CD14-positive monocyte (primary cell): ENCODE data around the gene PSMD3. TPM values are rescaled to one million over a fixed set of nuclear protein-coding genes. Genes with fewer than 3 reads are reported as not detected.

ENCODE experiments used
- DNase-seq, 3 donors: peaks; one replicate each; pipeline ENCODE4 v3.0.0-alpha.2; 2011 to 2022
- H2AFZ ChIP-seq: 2 replicates; pipeline ENCODE4 v1.6.0; 2012; ENCODE audit warnings: mild to moderate bottlenecking, low read depth, low read length, inconsistent platforms; ENCODE audit not compliant: insufficient read depth, poor library complexity, severe bottlenecking
- H3K27ac ChIP-seq, 2 donors: 1 replicate in 1 of 2; 2 replicates in 1 of 2; pipeline ENCODE4 v1.5.1; 2012 to 2013; ENCODE audit warnings: low read length in 2 of 2, control low read depth in 1 of 2, inconsistent platforms in 1 of 2, low read depth in 1 of 2, mild to moderate bottlenecking in 1 of 2
- H3K27me3 ChIP-seq, 2 donors: one replicate each; pipeline versions ENCODE4 v1.6.0 to v1.6.1; 2011 to 2013; ENCODE audit warnings: low read length in 2 of 2; ENCODE audit not compliant: control insufficient read depth in 2 of 2, insufficient read depth in 2 of 2
- H3K36me3 ChIP-seq, 2 donors: replicated peaks in 1 of 2; 1 replicate in 1 of 2; 2 replicates in 1 of 2; pipeline versions ENCODE4 v1.5.1 to v1.6.1; 2012 to 2013; ENCODE audit warnings: low read length in 2 of 2, control low read depth in 1 of 2, inconsistent platforms in 1 of 2, mild to moderate bottlenecking in 1 of 2; ENCODE audit not compliant: insufficient read depth in 2 of 2, control insufficient read depth in 1 of 2
- H3K4me1 ChIP-seq, 2 donors: 1 replicate in 1 of 2; 2 replicates in 1 of 2; pipeline versions ENCODE4 v1.5.1 to v1.6.1; 2012 to 2013; ENCODE audit warnings: low read length in 2 of 2, control low read depth in 1 of 2, inconsistent platforms in 1 of 2, mild to moderate bottlenecking in 1 of 2, moderate library complexity in 1 of 2; ENCODE audit not compliant: insufficient read depth in 2 of 2, control insufficient read depth in 1 of 2
- H3K4me2 ChIP-seq: replicated peaks from 2 replicates; pipeline ENCODE3; 2012; ENCODE audit warnings: low read length, moderate library complexity, mild to moderate bottlenecking; ENCODE audit not compliant: poor library complexity, severe bottlenecking; ENCODE audit errors: extremely low read depth
- H3K4me3 ChIP-seq, 3 experiments: fragments of 200-600 bp in 1 of 3; sonication (generic) in 1 of 3; replicated peaks in 1 of 3; 1 replicate in 2 of 3; 2 replicates in 1 of 3; pipeline ENCODE4 v1.5.1; 2011 to 2013; ENCODE audit warnings: low read length in 3 of 3, mild to moderate bottlenecking in 3 of 3, control low read depth in 2 of 3, low read depth in 2 of 3, inconsistent platforms in 1 of 3, moderate library complexity in 1 of 3
- H3K79me2 ChIP-seq: 2 replicates; pipeline ENCODE4 v1.6.0; 2012; ENCODE audit warnings: mild to moderate bottlenecking, control low read depth, inconsistent platforms, low read length, moderate library complexity; ENCODE audit not compliant: insufficient read depth
- H3K9ac ChIP-seq: 2 replicates; pipeline ENCODE4 v1.6.0; 2017; ENCODE audit warnings: low read length, mild to moderate bottlenecking; ENCODE audit not compliant: insufficient read depth, poor library complexity, severe bottlenecking
- H3K9me3 ChIP-seq, 2 donors: replicated peaks in 1 of 2; 1 replicate in 1 of 2; 2 replicates in 1 of 2; pipeline versions ENCODE4 v1.5.1 to v1.6.1; 2012 to 2013; ENCODE audit warnings: low read length in 2 of 2, control low read depth in 1 of 2; ENCODE audit not compliant: control insufficient read depth in 1 of 2, insufficient read depth in 1 of 2
- H4K20me1 ChIP-seq: 2 replicates; pipeline ENCODE4 v1.6.0; 2012; ENCODE audit warnings: mild to moderate bottlenecking, low read length, control low read depth, moderate library complexity; ENCODE audit not compliant: insufficient read depth
- H3K27ac Mint-ChIP-seq, 7 donors: one replicate each; pipeline ENCODE4 v1.8.0; 2020; ENCODE audit warnings: mild to moderate bottlenecking in 7 of 7, mixed read lengths in 7 of 7, moderate library complexity in 6 of 7, inconsistent platforms in 2 of 7
- H3K27me3 Mint-ChIP-seq, 3 donors: one replicate each; pipeline ENCODE4 v1.8.0; 2021 to 2022; ENCODE audit warnings: low read depth in 3 of 3, mild to moderate bottlenecking in 3 of 3, mixed read lengths in 3 of 3, moderate library complexity in 3 of 3, inconsistent platforms in 1 of 3
- H3K36me3 Mint-ChIP-seq, 2 donors: one replicate each; pipeline ENCODE4 v1.8.0; 2020; ENCODE audit warnings: mixed read lengths in 2 of 2, inconsistent platforms in 1 of 2, mild to moderate bottlenecking in 1 of 2
- H3K4me1 Mint-ChIP-seq: one replicate; pipeline ENCODE4 v1.8.0; 2020; ENCODE audit warnings: mild to moderate bottlenecking, mixed read lengths
- H3K4me3 Mint-ChIP-seq, 2 donors: one replicate each; pipeline ENCODE4 v1.8.0; 2020; ENCODE audit warnings: mild to moderate bottlenecking in 2 of 2, mixed read lengths in 2 of 2, moderate library complexity in 1 of 2
- H3K9me3 Mint-ChIP-seq, 7 donors: one replicate each; pipeline ENCODE4 v1.8.0; 2020 to 2022; ENCODE audit warnings: mixed read lengths in 7 of 7, mild to moderate bottlenecking in 6 of 7, moderate library complexity in 6 of 7, inconsistent platforms in 2 of 7
- CTCF ChIP-seq: fragments of 200-600 bp; IDR thresholded peaks from one replicate; pipeline ENCODE4 v1.8.0; 2022; ENCODE audit warnings: antibody characterized with exemption, mild to moderate bottlenecking
- WGBS: methylation state at CpG from one replicate; pipeline ENCODE4 v1.1.5; 2013; ENCODE audit warnings: missing lambda C conversion rate; ENCODE audit not compliant: insufficient coverage; 5-methylcytosine and 5-hydroxymethylcytosine counted together
- intact Hi-C, 2 donors: fragments of 100-400 bp; cut with micrococcal nuclease; formaldehyde crosslinking; loops; one replicate each; pipeline versions ENCODE4 v1.15.0 to v1.15.1; 2023
- polyA plus RNA-seq, 3 donors: library from polyadenylated mRNA; depleted of rRNA in 1 of 3; unstranded in 2 of 3; stranded (reverse) in 1 of 3; fragments of 300-500 nt in 2 of 3; fragments of >200 nt in 1 of 3; fragmentation: Illumina TruSeq in 2 of 3; gene quantifications; 1 replicate in 2 of 3; 2 replicates in 1 of 3; pipeline ENCODE4 v1.2.3, GENCODE V29; 2012 to 2021

PSMD3 gene
- polyA plus RNA-seq, 3 donors = 48.4 to 63.2 (median 48.8) TPM

GRCh38 chr17:40015998-40016985 is 35.7 kb downstream of the PSMD3 start:
- Histone ChIP-seq H3K4me1 (no peaks in the 10 kb centered on the region), H3K79me2 (no peaks in the 10 kb centered on the region), H3K27ac (no peak overlapping the region), H3K9ac (no peak overlapping the region), H4K20me1 (no peaks in the 10 kb centered on the region), H3K27me3 (no peaks in the 10 kb centered on the region), H2AFZ (no peak overlapping the region), H3K4me2 (no peak overlapping the region), H3K36me3 (peaks cover 27 to 34% of the 10 kb centered on the region in 2 donors), H3K4me3 (no peak overlapping the region), H3K9me3 (no peaks in the 10 kb centered on the region)
- Mint-ChIP-seq H3K9me3 (peaks cover 0 to 3% (median 0%) of the 10 kb centered on the region in 7 donors), H3K4me1 (peaks cover 6% of the 10 kb centered on the region), H3K36me3 (peaks cover 28 to 37% of the 10 kb centered on the region in 2 donors), H3K27me3 (peaks cover 10 to 29% (median 13%) of the 10 kb centered on the region in 3 donors), H3K27ac (peak overlapping the region in 1 of 7 donors; percentile 5), H3K4me3 (no peak overlapping the region)
- 71% methylated on average over 17 of the region's 26 CpGs for WGBS
- no peak for DNase-seq
- intact Hi-C loops = loop anchor here in 1 of 2 donors (10.0 kb wide), 1 partner anchor 149 kb away; no protein-coding TSS in a partner anchor
- no peak for TF ChIP-seq CTCF

- peaks cover 6 to 21% (median 10%) of the 10 kb centered on the region in 3 donors for H3K27me3 Mint-ChIP-seq
- no peaks in the 10 kb centered on the region for H3K9me3 ChIP-seq
- peak overlapping the region in 1 of 7 donors; percentile 44 for H3K27ac Mint-ChIP-seq
- H3K36me3 ChIP-seq = peaks cover 40 to 47% of the 10 kb centered on the region in 2 donors
- no peaks in the 10 kb centered on the region for H3K27me3 ChIP-seq
- H3K4me2 ChIP-seq = no peak overlapping the region
- H3K4me3 ChIP-seq = no peak overlapping the region
- TF ChIP-seq CTCF = no peak
- no peak overlapping the region for H3K27ac ChIP-seq
- peaks cover 39 to 50% of the 10 kb centered on the region in 2 donors for H3K36me3 Mint-ChIP-seq
- no peak overlapping the region for H3K9ac ChIP-seq
- H3K9me3 Mint-ChIP-seq = no peaks in the 10 kb centered on the region
- H2AFZ ChIP-seq = no peak overlapping the region
- WGBS = 92% methylated on average over 8 of the region's 15 CpGs
- H3K4me1 Mint-ChIP-seq = peaks cover 6% of the 10 kb centered on the region
- no peak for DNase-seq
- no peaks in the 10 kb centered on the region for H3K4me1 ChIP-seq
- intact Hi-C loops = loop anchor here in 1 of 2 donors (10.0 kb wide), 1 partner anchor 147 kb away; no protein-coding TSS in a partner anchor
- no peak overlapping the region for H3K4me3 Mint-ChIP-seq
- H4K20me1 ChIP-seq = no peaks in the 10 kb centered on the region
- H3K79me2 ChIP-seq = no peaks in the 10 kb centered on the region
Measured at GRCh38 chr17:40017422-40018080, 36.9 kb downstream of the PSMD3 start.
